Astrocyte of the spinal cord (primary cell): ENCODE measurements around the gene DHRS3.

Source experiments
- DNase-seq: peaks from one replicate; pipeline ENCODE4 v3.0.0; 2011; ENCODE audit warnings: low read depth, low spot score
- H3K4me3 ChIP-seq: 2 replicates; pipeline ENCODE4 v1.5.1; 2011; ENCODE audit warnings: low read depth, mild to moderate bottlenecking, low read length, moderate library complexity
- in situ Hi-C: cut with HindIII; loops from 2 replicates; pipeline ENCODE4 v1.10.0; 2017; ENCODE audit warnings: low sequenced_read_pairs
- TF ChIP-seq, protein P1 (sequence below): IDR thresholded peaks from 2 replicates; pipeline ENCODE4 v1.5.1; 2012; ENCODE audit warnings: low read depth, mild to moderate bottlenecking, low read length, inconsistent platforms

DHRS3 gene

DNA sequence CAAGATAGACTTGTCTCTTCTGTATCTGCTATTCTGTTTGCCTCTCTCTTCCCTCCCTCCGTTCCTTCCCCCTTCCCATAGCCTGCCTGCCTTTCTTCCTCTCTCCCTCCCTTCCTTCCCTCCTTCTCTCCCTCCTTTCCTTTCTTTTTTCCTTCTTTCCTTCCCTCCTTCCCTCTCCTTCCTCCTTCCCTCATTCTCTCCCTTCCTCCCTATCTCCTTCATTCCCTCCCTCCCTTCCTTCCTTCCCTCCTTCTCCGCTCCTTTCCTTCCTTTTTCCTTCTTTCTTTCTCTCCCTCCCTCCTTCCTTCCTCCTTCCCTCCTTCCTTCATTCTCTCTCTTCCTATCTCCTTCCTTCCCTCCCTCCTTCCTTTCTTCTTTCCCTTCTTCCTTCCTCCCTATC is 26.8 kb upstream of the DHRS3 start:
- in situ Hi-C loops = no loop called here
- TF ChIP-seq, protein P1, sequence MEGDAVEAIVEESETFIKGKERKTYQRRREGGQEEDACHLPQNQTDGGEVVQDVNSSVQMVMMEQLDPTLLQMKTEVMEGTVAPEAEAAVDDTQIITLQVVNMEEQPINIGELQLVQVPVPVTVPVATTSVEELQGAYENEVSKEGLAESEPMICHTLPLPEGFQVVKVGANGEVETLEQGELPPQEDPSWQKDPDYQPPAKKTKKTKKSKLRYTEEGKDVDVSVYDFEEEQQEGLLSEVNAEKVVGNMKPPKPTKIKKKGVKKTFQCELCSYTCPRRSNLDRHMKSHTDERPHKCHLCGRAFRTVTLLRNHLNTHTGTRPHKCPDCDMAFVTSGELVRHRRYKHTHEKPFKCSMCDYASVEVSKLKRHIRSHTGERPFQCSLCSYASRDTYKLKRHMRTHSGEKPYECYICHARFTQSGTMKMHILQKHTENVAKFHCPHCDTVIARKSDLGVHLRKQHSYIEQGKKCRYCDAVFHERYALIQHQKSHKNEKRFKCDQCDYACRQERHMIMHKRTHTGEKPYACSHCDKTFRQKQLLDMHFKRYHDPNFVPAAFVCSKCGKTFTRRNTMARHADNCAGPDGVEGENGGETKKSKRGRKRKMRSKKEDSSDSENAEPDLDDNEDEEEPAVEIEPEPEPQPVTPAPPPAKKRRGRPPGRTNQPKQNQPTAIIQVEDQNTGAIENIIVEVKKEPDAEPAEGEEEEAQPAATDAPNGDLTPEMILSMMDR = no peak
- no peak for DNase-seq
- no peak overlapping the region for H3K4me3 ChIP-seq

DNA sequence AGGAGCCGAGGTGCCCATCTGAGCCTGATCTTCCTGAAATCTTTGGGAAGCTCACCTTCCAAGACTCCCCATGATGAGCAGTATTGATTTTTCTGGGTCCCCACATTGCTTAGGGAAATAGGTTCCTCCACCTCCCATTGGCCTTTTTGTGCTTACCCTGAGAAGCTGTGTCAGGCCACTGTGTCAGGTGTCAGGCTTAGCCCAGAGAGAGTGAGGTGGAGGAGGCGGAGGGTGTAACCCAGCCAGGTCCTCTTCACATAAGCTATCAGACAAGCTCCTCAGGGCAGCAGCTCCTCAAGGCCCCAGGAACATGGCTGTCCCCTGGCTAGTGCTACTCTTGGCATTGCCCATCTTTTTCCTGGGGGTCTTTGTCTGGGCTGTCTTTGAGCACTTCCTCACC is 26.2 kb upstream of the DHRS3 start:
- DNase-seq = no peak
- in situ Hi-C loops = no loop called here
- no peak overlapping the region for H3K4me3 ChIP-seq
- TF ChIP-seq, protein P1 = no peak

DNA sequence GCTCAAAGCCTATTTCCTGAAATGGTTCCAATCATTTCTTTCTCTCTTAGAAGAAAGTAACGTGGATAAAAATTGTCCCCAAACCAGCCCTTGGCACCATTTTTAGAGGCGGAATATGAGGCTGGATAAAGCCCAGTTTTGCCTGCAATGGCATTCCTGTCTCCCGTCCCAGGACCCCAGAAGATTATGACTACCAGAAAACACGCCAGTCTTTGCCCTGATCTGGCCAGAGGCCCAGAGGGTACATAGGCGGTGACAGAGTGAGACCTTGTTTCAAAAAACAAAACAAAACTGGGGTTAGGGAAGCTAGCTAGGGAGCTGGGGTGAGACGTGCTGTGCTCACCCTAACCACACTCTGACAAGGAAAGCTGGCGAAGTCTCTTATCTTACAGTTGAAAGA is 25.8 kb upstream of the DHRS3 start, which contains the start of gene AADACL4:
Gene AADACL4 (plus strand): TSS at position 301 of the 400 bp plus-strand sequence. CDS start 462 bp downstream, outside the sequence.
- TF ChIP-seq, protein P1 = no peak
- no peak within 1 kb of the TSS for H3K4me3 ChIP-seq
- in situ Hi-C loops = no loop called here
- DNase-seq = no peak

DNA sequence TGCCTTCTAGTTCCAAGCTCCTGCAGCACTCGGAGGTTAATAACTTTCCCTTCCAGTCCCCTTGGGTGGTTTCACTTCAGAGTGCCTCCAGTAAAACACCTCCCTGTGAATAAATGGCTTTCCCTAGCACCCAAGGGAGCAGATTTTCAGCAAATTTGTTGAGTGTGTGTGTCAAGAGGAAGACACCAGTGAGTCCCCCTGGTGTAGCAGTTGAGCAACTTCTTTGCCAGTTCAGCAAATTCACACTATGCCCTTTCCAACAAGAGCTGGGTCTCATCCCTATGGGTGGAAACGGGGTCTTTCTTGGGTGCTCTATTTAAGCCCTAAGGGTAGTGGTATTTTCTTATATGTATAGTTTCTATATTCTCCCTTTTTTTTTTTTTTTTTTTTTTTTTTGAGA is 25.1 kb upstream of the DHRS3 start:
- in situ Hi-C loops = no loop called here
- TF ChIP-seq, protein P1 = no peak
- no peak for DNase-seq
- H3K4me3 ChIP-seq = no peak overlapping the region

DNA sequence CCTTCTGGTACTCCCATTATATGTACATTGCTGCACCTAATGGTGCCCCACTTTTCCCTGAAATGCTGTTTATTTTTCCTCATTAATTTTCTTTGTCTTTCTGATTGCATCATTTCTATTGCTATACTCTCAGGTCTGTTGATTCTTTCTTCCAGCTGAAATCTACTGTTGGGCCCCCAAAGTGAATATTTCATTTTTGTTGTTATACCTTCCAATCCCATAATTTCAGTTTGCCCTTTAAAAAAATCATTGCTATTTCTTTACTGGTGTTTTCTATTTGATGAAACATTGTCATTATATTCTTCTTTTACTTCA is 22.9 kb upstream of the DHRS3 start:
- DNase-seq = no peak
- H3K4me3 ChIP-seq = no peak overlapping the region
- TF ChIP-seq, protein P1 = no peak
- in situ Hi-C loops = no loop called here

DNA sequence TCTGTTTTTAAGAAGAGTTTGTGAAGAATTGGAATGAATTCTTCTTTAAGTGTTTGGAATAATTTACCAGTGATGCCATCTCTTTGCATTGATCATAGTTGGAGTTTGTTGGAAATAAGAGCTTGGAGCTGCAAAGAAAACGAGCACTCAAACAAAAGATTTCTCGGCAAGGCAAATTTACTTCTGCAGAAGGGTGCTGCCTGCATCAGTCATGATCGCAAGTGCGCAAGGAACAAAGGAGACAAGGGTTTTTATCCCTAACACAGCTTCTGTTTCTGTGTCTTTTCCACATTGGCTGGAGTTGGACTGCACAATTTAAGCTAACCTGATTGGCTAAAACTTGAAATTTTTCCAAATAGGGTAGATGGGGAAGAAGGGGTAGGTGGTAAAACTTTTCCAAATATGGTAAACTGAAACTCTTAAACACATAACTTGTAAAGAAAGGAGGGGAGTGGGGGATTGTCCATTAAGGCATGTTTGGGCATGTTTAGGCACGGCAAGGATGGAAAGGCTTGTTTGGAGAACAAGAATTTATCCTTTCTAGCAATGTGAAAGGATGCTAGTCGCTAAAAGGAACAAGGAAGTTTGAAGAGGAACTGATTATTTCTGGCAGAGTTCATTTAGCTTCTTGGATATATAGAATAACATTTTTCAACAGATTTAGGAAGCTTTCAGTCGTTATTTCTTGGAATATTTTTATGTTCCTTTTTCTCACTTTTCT is 22.4 kb upstream of the DHRS3 start:
- in situ Hi-C loops = no loop called here
- TF ChIP-seq, protein P1 = no peak
- peak; percentile 24 for DNase-seq
- H3K4me3 ChIP-seq = no peak overlapping the region
